Smooth muscle cell of the brain vasculature (primary cell): Measurements from ENCODE around the gene SEC31A.

Source experiments
- DNase-seq: peaks from one replicate; pipeline ENCODE4 v3.0.0-alpha.2; 2012; ENCODE audit warnings: low read depth, low spot score

SEC31A gene

DNA sequence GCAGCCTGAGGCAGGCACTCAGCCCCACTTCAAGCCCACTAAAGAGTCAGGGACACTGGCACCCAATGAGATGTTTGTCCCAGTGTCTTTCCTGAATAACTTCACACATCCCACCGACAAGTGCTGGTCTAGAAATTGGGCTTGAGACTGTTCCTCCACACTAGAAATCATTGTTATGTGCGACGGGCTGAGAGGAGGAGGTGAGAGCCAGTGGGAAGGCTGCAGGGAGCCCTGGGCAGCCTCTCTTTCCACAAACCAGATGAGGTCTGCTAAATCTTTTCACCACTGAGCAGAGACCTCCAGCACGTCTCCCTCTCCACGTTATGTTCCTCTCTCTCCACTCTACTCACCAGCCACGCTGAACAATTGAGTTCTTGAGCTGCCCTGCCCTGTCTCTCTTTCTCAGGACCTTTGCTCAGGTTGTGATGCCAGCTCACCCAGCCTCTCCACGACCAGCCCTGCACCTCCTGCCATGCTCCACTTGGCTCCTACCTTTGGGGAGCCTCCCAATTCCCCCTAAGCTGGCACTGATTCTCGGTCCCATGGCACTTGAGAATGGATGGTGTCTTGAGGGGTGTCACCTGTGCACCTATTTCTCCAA lies 100.8 kb downstream of the SEC31A start:
- DNase-seq: no peak

DNA sequence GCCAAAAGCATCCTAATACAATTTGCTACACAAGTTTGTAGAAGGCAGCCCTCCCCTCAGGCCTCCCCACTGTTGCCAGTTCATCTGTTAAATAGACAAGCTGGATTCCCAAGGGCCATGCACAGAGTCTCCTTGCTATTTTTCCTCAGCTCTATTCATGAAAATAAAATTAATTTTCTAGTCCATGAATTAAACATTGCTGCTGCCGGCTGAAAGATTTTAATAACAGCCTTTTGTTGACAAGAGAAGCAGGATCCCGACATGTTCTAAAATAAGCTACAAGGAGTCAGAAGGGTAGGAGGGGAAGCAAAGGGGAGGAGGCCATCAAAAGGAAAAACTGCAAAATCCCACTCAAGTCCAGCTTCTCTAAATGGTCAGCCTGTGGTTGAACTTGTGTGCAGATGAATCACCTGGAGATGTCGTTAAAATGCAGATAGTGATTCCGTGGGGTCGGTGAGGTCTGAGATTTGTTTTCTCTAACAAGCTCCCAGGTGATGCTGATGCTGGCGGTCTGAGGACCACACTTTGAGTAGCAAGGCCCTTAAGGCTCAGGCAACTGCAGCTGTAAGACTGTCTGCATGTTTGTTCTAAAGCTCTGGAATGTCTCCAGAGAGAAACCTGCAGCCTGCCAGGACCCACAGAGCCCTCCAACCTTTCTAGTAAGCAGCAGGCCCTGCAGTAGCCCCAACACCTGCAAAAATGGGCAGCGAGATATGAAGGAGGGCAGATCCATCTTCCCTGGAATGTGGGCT lies 101.8 kb downstream of the SEC31A start:
- DNase-seq: no peak

DNA sequence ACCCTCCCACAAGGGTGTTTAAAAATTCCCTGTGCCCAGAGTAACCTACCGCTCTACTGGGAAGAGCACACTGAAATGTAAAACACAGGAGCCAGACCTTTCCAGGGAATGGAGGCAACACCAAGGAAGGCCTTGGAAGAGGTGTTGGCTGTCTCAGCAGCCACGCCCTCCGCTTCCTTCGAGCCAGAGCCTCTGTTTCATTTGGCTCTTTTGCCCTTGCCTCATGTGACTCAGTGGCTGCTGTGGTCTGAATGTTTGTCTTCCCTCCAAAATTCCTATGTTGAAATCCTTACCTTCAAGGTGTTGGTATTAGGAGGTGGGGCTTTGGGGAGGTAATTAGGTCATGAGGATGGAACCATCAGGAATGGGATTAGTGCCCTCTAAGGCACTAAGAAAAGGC lies 103.6 kb downstream of the SEC31A start:
- no peak for DNase-seq

GRCh38 chr4:82786828-82787227 lies 104.1 kb downstream of the SEC31A start:
- no peak for DNase-seq

DNA sequence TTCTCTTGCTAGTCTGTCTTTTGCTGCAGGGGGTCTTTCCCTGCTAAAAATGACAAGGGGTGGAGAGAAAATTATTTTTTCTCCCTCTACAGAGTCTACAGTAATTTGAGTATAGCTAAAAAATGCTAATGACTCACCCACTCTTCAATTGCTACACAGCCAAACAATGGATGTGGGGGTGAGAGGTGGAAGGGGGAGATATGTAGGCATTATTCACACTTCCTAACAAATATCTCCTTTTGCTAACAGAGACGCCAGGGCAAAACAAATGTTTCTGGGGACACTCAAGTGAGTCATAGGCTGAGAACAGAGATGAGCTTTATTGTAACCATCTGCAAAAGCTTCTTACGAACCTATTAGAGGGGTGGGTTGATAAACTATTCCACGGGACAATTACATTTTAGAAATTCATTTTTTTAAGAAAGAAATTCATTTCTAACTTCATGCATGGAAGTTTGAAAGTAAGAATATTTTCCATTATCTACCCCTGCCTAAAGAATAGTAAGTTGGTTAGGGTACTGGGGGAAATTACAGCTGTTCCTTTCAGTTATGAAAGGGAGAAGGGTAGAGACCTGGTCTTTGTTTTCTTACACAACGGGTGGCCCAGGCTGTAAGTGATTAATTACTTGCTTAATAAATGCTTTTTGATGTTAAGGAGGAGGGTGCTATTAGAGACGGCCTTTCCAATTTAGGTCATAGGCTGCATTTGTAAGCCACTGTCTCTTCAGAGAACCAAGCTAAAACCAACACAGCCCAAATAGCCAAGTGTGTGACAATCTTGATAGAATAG lies 105.1 kb downstream of the SEC31A start:
- DNase-seq: no peak

DNA sequence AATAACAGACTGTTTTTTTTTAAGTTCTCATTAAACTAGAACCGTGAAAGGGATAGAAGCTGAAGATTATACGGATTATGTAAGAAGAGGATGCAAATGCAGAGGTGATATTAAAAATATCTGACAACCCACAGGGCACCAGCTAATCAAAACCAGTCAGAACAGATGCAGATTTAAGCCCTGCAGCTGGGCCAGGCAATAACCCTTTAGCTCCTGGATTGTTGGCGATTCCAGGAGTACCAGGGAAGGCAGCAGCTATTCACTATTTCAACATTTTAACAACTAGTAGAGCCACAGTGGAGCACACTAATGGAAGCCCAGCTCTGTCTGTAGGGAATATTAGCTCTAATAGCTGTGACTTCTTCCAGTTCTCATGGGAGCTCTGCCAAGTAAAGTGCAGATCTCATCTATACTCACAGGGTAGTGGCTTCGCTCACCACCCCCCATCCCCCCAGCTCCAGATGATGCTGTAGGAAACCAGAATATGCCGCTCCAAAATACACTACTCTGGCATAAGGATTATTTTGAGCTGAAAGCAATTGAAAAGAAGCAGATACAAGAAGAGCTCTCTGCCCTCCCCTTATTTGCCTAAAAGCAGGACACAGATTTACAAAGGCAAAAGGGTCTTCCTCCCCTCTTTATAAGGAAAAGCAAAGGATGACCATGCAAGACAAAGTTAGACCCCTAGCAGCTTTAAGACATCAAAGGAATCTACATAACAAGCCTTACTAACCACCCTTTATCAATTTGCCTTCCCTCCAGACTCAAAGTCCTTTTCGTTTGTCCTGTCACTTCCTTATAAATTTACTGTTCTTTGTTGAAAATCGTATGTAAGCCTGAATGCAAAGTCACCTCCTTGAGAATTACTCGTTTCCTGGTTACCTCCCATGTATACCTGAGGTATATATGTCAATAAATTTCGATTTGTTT lies 106.0 kb downstream of the SEC31A start:
- DNase-seq: no peak

- DNase-seq: no peak
These were observed 108.2 kb downstream of the SEC31A start for GRCh38 chr4:82782626-82783345.

DNA sequence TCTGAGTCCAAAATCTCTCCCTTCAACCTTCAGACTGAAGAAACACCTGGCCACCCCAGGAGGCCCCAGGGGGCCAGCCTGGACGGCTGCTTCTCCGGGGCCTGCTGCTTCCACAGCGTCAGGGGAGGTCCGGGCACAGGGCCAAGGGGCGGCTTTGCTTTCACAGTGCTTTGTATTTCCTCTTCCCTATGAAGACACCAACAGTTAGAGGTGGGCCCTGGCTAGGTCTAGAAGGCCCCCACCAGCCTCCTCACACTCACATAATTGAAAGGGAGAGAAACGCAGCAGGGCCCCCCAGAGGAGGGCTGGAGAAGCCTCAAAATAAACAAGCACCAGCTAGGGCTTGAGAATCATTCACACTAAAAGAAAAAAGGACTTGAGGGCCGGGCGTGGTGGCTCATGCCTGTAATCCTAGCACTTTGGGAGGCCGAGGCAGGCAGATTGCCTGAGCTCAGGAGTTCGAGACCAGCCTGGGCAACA lies 110.2 kb downstream of the SEC31A start:
- DNase-seq: peak; percentile 88

GRCh38 chr4:82780170-82780751 lies 110.7 kb downstream of the SEC31A start:
- DNase-seq: no peak

- no peak for DNase-seq
These were observed 111.9 kb downstream of the SEC31A start for GRCh38 chr4:82779032-82779431.

- DNase-seq: no peak
These were observed 113.0 kb downstream of the SEC31A start for GRCh38 chr4:82777857-82778525.

DNA sequence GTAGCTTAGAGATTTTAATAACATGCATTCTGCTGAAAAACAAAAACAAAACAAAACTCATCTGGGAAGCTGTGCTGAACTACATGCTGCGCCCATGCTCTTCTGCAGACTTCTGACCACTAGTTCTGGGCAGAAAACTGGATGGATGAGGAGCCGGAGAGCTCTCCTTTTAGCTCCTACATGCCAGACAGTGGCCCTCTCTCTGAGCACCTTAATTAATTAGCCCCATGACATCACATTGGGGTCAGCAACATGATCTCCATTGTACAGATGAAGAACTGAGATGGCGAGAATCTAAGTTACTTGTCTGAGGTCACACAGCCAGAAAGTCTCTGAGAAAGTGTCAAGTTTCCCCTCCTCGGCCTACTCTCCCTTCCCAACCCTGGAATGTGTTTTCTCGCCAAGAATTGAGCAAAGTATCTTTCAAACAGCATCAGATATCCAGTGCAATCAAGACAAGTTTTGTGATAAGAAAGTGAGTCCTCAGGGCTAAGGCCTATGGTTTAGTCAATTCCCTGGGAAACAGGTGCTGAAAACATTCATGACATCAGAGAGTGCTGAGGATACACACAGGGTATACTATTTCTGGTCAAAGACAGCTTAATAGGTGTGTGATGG lies 113.9 kb downstream of the SEC31A start:
- DNase-seq: no peak

DNA sequence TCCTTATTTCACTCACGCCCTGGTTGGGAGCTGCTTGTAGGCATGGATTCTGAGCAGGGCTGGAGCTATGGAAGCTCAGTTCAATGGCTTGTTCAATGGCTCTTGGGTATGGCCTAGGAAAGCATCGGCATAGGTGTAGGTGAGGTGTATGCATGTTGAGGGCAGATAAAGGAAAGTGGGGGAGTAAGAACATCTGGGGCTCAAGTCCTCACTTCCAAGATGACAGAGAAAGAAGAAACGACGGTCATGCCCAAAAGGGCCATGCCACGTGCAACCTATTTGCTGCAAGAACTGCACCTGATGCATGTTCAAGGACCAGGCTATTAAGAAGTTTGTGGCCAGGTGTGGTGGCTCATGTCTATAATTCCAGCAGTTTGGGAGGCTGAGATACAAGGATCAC lies 115.7 kb downstream of the SEC31A start:
- no peak for DNase-seq

- no peak for DNase-seq
These were observed 116.2 kb downstream of the SEC31A start for GRCh38 chr4:82774711-82775171.

DNA sequence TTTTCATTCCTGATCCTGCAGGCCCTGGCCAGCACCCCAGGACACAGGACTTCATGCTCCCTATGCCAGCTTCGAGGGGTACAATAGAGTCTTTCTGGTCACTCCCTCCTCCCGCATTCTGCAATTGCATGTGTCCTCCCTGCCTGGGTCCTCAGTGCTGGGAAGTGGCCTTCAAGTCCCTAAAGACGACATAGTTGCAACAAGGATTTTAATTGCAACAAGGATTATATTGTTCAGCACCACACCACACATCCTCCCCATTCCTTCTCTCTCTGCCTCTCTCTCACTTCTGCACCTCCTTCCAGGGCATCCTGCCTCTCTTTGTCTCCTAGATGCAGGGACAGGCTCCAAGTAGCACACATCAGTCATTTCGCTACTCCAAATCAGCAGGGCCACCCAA lies 117.9 kb downstream of the SEC31A start:
- no peak for DNase-seq

- no peak for DNase-seq
These were observed 120.3 kb downstream of the SEC31A start for GRCh38 chr4:82770607-82771006.
